NCI-H510A treated with DMSO at 0.1 percent for 48 hours (cell line): ENCODE data around the gene NOL7.

Experiments used
- DNase-seq: peaks from one replicate; lab custom pipeline; 2025; lab: John Stamatoyannopoulos, UW

The NOL7 gene

DNA sequence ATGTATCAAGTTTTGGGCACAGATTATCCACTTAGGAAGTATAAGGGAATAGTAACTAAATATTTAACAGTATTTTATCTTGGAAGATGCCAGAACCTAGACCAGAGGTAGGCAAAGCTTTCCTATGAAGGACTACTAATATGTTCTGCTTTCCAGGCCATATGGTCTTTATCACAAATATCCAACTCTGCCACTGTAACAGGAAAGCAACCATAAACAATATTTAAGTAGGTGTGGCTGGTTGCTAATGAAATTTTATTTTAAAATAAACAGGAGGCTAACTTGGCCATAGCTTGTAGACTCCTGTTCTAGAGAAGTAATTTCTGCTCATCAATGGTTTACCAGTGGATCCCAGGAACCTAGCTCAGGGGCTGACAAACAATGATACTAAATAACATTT, 39.4 kb downstream of the NOL7 start:
- no peak for DNase-seq

DNA sequence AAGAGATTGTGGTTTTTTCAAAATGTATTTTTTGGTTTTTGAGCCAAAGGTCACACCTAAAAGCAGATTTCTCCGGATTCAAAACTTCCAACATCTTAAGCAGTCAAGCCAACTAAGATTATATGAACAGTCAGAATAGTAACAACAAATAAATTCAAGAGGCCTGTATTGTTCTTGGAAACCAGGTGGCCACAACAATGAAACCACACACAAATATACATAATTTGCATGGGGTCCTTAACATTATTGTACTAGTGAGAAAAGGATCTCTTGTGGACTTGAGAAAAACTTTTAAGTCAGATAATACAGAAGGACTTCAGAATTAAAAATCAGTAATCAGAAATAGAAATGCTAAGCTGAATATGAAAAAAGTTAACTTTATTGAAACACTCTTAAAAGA, 40.6 kb downstream of the NOL7 start:
- no peak for DNase-seq

DNA sequence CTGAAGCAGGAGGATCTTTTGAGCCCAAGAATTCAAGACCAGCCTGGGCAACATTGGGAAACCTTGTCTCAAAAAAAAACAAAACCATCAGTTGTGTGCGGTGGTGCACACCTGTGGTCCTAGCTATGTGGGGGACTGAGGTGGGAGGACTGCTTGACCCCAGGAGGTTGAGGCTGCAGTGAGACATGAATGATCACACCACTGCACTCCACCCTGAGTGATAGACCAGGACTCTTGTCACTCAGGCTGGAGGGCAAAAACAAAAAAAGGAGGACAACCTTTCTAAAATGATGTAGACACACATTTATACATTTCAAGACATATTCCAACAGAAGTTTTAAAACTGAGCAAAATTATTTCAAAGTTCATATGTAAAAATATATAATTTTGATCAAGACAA, 45.1 kb downstream of the NOL7 start:
- DNase-seq: no peak

DNA sequence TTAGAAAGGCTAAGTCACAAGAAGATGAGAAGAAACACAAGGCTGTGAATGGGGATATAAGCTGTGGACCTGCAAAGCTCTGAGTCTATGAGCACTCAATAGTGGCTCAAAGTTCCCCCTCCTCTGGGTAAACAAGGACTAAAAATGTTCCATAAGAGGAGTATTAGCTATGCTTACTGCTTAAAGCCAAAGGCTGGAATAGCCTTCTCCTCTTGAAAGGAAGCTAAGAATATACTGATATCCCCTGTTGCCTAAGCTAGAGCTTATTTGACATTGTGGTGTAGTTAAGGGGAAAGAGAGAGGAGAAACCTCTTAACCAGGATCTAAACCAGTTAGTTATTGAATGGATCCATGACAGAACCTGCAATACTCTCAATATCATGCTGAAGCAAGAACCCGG, 45.8 kb downstream of the NOL7 start:
- no peak for DNase-seq

DNA sequence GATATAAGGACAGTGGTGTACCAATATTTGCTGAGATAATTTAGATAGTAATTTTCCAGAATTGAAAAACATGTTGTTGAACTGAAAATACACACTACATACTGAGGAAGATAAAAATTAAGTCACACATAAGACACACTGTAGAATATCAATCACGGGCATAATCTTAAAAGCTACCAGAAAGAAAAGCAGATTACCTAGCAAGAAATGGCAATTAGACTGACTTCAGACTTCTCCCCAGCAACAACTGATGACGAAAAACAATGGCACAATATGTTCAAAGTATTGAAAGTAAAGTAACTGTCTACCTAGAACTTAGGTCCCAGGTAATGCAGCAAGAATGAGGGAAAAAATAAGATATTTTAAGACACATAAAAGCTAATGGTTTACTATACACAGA, 46.5 kb downstream of the NOL7 start:
- DNase-seq: no peak

DNA sequence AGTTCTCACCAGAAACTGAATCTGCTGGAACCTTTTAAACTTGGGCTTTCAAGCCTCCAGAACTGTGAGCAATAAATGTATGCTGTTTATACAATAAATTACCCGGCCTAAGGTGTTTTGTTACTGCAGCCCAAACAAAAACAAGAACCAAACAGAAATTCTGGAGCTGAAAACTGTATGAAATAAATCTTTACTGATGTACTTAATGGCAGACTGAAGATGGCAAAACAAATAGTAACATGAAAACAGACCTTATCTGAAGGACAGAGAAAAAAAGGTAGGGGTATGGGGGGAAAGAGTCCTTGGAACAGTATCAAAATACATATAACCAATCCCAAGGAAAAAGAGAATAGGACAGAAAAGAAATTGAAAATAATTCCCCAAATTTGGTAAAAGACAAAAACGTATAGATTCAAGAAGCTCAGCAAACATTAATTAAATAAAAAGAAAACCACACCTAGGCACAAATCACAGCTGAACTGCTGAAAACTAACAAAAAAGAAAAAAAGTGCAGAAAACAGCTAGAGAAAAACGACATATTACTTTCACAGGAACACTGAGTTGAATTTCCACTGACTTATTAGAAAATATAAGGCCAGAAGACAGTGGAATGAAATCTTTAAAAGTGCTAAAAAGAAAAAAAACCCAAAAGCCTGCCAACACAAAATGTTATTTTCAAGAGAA, 47.7 kb downstream of the NOL7 start:
- DNase-seq: no peak

DNA sequence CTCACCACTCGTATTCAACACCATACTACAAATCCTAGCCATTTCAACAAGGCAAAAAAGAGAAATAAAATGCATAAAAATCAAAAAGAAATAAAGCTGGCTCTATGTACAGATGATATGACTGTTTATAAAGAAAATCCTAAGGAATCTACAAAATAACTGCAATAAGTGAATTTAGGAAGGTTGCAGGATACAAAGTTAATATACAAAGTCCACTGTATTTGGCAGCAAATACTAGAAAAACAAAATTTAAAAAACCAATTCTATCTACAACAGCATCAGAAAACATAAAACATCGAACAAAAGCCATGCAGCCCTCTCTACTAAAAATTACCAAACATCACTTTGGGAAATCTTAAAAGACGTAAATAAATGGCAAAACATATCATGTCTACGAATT, 48.9 kb downstream of the NOL7 start:
- no peak for DNase-seq

DNA sequence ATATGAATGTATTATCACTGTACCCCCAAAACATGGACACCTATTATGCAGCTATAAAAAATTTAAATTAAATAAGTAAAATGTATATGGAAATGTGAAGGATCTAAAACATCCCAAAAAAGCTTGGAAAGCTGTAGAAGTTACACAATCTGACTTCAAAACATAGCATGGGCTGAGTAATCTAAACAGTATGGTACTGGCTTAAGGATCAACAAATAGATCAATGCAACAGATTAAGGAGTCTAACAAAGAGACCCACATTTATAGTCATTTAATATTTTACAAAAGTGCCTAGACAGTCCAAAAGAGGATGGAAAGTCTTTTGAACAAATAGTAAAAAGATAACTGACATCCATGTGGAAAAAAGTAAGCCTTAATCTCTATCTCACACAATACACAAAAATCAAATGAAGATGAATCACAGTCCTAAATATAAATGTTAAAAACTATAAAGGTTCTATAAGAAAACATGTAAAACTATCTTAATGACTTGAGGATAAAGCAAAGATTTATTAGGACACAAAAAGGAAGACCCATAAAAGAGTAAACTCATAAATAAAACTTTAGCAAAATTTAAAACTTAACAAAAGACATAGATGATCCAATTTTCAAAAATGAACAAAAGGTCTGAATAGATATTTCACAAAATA, 49.7 kb downstream of the NOL7 start:
- DNase-seq: no peak

DNA sequence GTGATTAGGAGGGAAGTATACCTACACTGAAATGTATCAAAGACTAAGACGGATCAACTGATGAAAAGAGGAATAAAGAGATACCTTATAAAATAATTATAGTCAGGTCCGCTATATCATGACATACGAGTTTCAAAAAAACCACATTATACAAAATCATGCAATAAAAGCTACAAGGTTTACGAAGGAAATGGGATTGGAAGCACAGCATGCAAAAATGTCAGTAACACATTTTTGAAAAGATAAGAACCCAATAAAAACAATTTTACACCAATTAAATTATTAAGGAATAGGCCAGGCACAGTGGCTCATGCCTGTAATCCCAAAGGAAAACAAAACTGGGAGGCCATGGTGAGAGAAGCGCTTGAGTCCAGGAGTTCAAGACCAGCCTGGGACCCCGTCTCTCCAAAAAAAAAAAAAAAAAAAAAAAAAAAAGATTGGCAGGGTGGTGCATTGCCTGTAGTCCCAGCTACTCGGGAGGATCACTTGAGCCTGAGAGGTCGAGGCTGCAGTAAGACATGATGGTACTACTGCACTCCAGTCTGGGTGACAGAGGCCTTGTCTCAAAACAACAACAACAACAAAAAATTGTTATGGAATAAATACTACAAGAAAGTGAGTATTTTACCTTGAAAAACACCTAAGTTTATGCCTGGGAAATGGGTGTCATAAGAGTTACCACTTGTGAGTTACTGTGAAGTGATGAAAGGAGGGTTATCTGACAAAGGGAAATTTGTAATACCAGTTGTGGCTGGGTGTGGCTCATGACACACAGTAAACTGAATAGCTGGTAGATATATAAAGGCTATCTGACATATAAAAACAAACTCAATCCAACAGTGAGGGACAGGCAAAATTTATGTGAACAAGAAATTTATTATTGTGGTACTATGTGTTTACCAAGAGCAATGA, 51.3 kb downstream of the NOL7 start:
- DNase-seq: no peak

DNA sequence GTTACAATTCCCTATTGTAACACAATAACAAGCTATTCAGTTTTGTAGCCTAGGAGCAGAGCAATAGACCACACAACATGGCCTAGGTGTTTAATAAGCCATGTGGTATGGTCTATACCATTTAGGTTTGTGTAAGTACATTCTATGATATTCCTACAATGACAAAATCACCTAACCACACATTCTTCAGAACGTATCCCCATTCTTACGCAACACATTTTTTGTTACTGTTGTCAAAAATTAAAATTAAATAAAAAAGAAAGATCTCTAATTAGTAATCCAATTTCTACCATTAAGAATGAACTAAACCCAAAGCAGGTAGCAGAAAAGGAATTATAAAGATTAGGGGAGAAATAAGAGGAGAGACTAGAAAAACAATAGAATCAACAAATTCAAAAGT, 52.5 kb downstream of the NOL7 start:
- DNase-seq: no peak

DNA sequence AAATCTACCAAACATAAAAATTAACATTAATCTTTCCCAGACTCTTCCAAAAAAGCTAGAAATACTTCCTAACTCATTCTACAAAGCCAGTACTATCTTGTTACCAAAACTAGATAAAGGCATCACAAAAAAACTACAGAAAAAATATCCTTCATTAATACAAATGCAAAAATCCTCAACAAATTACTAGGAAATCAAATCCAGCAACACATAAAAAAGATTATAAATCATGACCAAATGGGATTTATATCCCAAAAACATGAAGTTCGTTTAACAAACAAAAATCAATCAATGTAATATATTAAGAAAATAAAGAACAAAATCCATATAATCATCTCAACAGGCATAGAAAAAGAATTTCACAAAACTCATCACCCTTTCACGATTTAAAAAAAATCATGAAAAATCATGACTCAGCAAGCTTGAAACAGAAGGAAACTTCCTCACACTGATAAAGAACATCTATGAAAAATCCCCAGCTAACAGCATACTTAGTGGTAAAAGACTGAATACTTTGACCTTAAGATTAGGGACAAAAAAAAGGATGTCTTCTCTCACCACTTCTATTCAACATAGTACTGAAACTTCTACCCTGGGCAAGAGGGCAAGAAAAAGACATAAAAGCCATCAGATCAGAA, 53.3 kb downstream of the NOL7 start:
- no peak for DNase-seq

DNA sequence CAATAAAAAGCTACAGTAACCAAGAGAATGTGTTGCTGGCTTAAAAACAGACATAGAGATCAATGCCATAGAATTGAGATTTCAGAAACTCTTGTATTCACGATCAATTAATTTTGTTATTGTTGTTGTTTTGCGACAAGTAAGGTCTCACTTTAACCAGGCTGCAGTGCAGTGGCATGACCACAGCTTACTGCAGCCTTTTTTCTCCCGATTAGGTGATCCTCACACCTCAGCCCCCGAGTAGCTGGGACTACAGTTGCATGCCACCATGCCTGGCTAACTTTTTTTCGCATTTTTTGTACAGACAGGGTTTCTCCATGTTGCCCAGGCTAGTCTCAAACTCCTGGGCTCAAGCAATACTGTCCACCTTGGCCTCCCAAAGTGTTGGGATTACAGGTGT, 54.3 kb downstream of the NOL7 start:
- no peak for DNase-seq
